ENCODE data around the gene NEU1.
"Not testable (repeated sequence)": the region's sequence is repeated elsewhere in the genome, so short reads cannot be mapped to it uniquely, and the experiment has no call there.

NEU1 gene

DNA sequence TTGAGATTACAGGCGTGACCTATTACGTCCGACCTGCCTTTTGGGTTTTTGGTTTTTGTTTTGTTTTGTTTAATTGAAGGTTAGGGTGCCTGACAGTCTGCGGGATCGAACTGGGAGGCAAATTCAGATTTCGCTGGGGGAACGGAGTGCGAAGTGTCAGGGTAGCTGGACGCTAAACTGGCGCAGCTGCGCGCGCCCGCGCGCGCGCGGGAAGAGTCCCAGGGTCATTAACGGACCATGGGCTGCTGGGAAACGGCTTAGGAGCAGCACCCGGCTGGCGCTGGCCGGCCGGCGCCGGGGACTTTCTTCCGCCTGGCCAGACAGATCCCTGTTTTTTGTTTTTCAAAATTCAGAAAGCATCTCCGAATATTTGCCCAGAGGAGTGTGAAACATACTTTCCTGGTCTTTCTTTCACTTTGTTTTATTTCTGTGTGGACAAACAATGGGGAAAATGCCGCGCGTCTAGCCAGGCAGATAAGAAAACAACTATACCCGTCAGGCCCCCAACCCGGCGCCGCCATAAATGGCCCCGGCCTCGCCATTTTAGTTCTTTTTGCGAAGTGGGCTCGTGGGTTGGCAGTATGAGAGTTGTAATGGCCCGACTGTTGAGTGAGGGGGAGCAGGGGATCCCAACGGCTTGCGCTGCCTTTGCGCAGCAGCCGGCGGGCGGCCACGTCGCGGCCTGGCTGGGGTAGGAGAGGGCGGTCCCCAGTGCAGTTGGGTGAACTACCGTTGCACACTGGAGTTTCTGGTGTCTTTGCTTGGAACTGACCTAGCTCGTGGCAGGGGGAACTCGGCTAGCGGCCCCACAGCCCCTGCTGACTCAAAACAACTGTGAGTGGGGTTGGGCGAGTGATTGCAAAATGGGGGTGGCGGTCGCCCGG, 28.0 kb downstream of the NEU1 start:
- Histone ChIP-seq H3K9ac (ENCODE audit: low read length) (peak overlapping the region; percentile 94), H3K27ac (ENCODE audit: low read length) (peak overlapping the region; percentile 91), H3K9me3 (ENCODE audit: control insufficient read depth, low read depth, low read length) (no peaks in the 10 kb centered on the region), H3K4me1 (ENCODE audit: control insufficient read depth, low read depth, low read length) (no peaks in the 10 kb centered on the region), H3K27me3 (ENCODE audit: control insufficient read depth, insufficient read depth, low read length) (no peaks in the 10 kb centered on the region), H3K4me3 (ENCODE audit: low read length) (peak overlapping the region; percentile 95), H3K36me3 (ENCODE audit: control insufficient read depth, low read depth, low read length) (peaks cover 37% of the 10 kb centered on the region)

DNA sequence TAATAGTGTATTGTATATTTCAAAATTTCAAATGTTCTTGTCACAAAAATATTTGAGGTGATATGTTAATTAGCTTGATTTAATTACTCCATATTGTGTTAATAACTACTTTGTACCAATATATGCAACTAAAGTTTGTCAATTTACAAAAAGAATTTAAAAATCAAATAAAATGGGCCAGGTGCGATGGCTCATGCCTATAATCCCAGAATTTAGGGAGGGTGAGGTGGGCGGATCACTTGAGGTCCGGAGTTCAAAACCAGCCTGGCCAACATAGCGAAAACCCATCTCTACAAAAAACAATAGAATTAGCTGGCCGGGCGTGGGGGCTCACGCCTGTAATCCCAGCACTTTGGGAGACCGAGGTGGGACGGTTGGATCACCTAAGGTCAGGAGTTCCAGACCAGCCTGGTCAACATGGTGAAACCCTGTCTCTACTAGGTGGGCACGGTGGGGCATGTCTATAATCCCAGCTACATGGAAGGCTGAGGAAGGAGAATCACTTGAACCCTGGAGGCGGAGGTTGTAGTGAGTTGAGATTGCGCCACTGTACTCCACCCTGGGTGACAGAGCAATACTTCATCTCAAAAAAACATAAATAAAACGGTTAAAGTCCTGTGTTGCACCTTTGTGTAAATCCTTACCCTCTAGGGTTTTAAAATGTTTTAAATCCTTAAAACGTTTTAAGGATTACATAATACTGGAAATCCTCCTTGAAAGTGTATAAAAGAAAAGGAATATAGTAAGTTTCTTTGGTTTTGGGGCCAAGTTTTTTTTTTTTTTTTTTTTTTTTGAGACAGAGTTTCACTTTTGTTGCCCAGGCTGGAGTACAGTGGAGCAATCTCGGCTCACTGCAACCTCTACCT, 31.0 kb downstream of the NEU1 start:
- H3K27me3 ChIP-seq (ENCODE audit: control insufficient read depth, insufficient read depth, low read length), result no peaks in the 10 kb centered on the region
- peak overlapping the region; percentile 67 for H3K4me3 ChIP-seq (ENCODE audit: low read length)
- peaks cover 1% of the 10 kb centered on the region for H3K4me1 ChIP-seq (ENCODE audit: control insufficient read depth, low read depth, low read length)
- H3K36me3 ChIP-seq (ENCODE audit: control insufficient read depth, low read depth, low read length), result peaks cover 8% of the 10 kb centered on the region
- no peaks in the 10 kb centered on the region for H3K9me3 ChIP-seq (ENCODE audit: control insufficient read depth, low read depth, low read length)
- no peak overlapping the region for H3K27ac ChIP-seq (ENCODE audit: low read length)
- H3K9ac ChIP-seq (ENCODE audit: low read length), result no peak overlapping the region

DNA sequence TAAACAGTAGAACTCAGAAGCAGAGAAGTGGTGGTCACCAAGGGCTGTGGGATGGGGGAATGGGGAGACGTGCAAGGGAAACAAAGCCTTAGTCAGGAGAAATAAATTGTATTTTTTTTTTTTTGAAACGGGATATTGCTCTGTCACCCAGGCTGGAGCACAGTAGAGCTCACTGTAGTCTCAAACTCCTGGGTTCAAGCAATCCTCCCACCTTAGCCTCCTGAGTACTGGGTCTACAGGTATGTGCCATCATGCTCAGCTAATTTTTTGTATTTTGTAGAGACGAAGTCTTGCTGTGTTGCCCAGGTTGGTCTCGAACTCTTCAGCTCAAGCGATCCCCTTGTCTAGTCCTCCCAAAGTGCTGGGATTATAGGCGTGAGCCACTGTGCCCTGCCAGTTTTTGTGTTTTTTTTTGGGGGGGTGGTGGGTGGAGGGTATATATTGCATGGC, 31.7 kb downstream of the NEU1 start:
- Histone ChIP-seq H3K4me3 (ENCODE audit: low read length) (peak overlapping the region; percentile 67), H3K4me1 (ENCODE audit: control insufficient read depth, low read depth, low read length) (peaks cover 6% of the 10 kb centered on the region), H3K36me3 (ENCODE audit: control insufficient read depth, low read depth, low read length) (peaks cover under 1% of the 10 kb centered on the region), H3K9ac (ENCODE audit: low read length) (peak overlapping the region; percentile 58), H3K9me3 (ENCODE audit: control insufficient read depth, low read depth, low read length) (no peaks in the 10 kb centered on the region), H3K27ac (ENCODE audit: low read length) (no peak overlapping the region), H3K27me3 (ENCODE audit: control insufficient read depth, insufficient read depth, low read length) (no peaks in the 10 kb centered on the region)

DNA sequence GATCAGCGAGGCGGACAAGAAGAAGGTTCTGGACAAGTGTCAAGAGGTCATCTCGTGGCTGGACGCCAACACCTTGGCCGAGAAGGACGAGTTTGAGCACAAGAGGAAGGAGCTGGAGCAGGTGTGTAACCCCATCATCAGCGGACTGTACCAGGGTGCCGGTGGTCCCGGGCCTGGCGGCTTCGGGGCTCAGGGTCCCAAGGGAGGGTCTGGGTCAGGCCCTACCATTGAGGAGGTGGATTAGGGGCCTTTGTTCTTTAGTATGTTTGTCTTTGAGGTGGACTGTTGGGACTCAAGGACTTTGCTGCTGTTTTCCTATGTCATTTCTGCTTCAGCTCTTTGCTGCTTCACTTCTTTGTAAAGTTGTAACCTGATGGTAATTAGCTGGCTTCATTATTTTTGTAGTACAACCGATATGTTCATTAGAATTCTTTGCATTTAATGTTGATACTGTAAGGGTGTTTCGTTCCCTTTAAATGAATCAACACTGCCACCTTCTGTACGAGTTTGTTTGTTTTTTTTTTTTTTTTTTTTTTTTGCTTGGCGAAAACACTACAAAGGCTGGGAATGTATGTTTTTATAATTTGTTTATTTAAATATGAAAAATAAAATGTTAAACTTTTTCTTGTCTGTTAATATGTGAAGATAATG, 32.9 kb downstream of the NEU1 start:
- Histone ChIP-seq H3K27me3 (ENCODE audit: control insufficient read depth, insufficient read depth, low read length) (no peaks in the 10 kb centered on the region), H3K27ac (ENCODE audit: low read length) (no peak overlapping the region), H3K4me3 (ENCODE audit: low read length) (peak overlapping the region; percentile 67), H3K9me3 (ENCODE audit: control insufficient read depth, low read depth, low read length) (no peaks in the 10 kb centered on the region), H3K36me3 (ENCODE audit: control insufficient read depth, low read depth, low read length) (no peaks in the 10 kb centered on the region), H3K9ac (ENCODE audit: low read length) (peak overlapping the region; percentile 58), H3K4me1 (ENCODE audit: control insufficient read depth, low read depth, low read length) (peaks cover 15% of the 10 kb centered on the region)

DNA sequence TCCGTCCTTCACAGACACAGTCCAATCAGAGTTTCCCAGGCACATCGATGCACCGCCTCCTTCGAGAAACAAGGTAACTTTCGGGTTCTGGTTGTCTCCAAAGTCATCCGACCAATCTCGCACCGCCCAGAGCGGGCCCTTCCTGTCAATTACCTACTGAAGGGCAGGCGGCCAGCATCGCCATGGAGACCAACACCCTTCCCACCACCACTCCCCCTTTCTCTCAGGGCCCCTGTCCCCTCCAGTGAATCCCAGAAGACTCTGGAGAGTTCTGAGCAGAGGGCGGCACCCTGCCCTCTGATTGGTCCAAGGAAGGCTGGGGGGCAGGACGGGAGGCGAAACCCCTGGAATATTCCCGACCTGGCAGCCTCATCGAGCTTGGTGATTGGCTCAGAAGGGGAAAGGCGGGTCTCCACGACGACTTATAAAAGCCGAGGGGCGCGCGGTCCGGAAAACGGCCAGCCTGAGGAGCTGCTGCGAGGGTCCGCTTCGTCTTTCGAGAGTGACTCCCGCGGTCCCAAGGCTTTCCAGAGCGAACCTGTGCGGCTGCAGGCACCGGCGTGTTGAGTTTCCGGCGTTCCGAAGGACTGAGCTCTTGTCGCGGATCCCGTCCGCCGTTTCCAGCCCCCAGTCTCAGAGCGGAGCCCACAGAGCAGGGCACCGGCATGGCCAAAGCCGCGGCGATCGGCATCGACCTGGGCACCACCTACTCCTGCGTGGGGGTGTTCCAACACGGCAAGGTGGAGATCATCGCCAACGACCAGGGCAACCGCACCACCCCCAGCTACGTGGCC, 35.1 kb downstream of the NEU1 start, which contains the start of gene HSPA1B:
Gene HSPA1B (plus strand): TSS at position 453 of the 794 bp plus-strand sequence. CDS start 213 bp downstream, at position 666.
- Histone ChIP-seq H3K9ac (ENCODE audit: low read length) (peak within 1 kb of the TSS; percentile 61), H3K9me3 (ENCODE audit: control insufficient read depth, low read depth, low read length) (no peaks in the 10 kb centered on the region), H3K27me3 (ENCODE audit: control insufficient read depth, insufficient read depth, low read length) (no peaks in the 10 kb centered on the region), H3K27ac (ENCODE audit: low read length) (peak within 1 kb of the TSS; percentile 74), H3K4me3 (ENCODE audit: low read length) (peak within 1 kb of the TSS; percentile 70), H3K36me3 (ENCODE audit: control insufficient read depth, low read depth, low read length) (no peaks in the 10 kb centered on the region), H3K4me1 (ENCODE audit: control insufficient read depth, low read depth, low read length) (peaks cover 19% of the 10 kb centered on the region)

DNA sequence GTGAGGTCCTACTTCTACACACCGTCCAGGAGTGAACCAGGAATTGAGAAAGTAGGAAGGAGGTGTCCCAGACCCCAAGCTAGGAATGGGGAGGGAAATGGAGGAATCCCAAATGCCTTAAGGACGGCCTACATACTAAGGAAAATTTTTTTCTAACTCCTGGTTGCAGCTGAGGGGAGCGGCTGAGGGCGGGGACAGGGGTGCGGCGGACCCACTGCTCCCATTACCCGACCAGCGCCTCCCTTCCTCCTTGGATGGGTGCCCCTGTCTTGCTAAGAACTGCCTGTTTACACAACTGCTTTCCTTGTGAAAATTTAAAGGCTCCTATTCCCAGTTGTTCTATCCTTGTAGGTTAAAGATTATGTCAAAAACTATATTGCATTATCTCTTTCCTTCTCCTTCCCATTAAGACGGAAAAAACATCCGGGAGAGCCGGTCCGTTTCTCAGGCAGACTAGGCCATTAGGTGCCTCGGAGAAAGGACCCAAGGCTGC, 35.8 kb downstream of the NEU1 start:
- Histone ChIP-seq H3K4me1 (ENCODE audit: control insufficient read depth, low read depth, low read length) (peaks cover 21% of the 10 kb centered on the region), H3K9me3 (ENCODE audit: control insufficient read depth, low read depth, low read length) (no peaks in the 10 kb centered on the region), H3K9ac (ENCODE audit: low read length) (peak overlapping the region; percentile 61), H3K36me3 (ENCODE audit: control insufficient read depth, low read depth, low read length) (no peaks in the 10 kb centered on the region), H3K27ac (ENCODE audit: low read length) (peak overlapping the region; percentile 74), H3K4me3 (ENCODE audit: low read length) (peak overlapping the region; percentile 60), H3K27me3 (ENCODE audit: control insufficient read depth, insufficient read depth, low read length) (no peaks in the 10 kb centered on the region)

DNA sequence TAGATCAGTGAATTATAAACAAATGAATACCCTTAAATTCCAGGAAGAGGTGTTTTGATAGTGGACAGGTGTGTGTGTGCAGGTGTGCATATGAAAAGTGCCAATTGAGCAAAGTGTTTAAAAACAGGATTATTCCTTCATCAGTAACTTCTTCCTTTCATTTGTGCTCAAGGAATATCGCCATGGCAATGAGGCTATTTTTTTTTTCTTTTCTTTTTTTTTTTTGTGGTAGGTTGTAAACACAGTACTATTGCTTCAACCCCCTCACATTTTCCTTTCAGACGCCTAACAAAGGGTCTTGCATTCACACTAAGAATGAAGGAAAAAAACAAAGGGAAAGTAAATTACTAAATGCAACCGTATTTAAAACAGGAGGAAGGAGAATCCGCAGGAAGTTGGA, 37.1 kb downstream of the NEU1 start:
- no peaks in the 10 kb centered on the region for H3K9me3 ChIP-seq (ENCODE audit: control insufficient read depth, low read depth, low read length)
- H3K4me3 ChIP-seq (ENCODE audit: low read length), result no peak overlapping the region
- peaks cover 21% of the 10 kb centered on the region for H3K4me1 ChIP-seq (ENCODE audit: control insufficient read depth, low read depth, low read length)
- no peaks in the 10 kb centered on the region for H3K27me3 ChIP-seq (ENCODE audit: control insufficient read depth, insufficient read depth, low read length)
- no peaks in the 10 kb centered on the region for H3K36me3 ChIP-seq (ENCODE audit: control insufficient read depth, low read depth, low read length)
- H3K27ac ChIP-seq (ENCODE audit: low read length), result peak overlapping the region; percentile 25
- peak overlapping the region; percentile 6 for H3K9ac ChIP-seq (ENCODE audit: low read length)

DNA sequence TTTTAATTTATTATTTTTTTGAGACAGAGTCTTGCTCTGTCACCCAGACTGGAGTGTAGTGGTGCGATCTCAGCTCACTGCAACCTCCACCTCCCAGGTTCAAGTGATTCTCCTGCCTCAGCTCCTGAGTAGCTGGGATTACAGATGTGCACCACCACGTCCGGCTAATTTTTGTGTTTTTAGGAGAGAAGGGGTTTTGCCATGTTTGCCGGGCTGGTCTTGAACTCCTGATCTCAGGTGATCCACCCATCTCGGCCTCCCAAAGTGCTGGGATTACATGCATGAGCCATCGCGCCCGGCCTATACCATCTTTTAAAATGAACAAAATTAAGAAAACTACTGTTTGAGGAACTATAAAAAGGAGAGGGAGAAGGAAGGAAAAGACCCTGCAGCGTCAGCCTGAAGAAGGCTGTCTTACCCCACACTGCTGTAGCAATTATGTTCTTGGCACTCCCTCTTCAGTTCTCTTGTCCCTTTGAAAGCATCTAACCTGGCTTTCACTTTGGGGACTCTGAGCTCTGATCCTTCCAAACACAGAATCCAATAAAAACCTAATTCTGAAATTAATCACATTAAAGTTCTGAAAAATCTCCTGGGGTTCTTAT, 38.9 kb downstream of the NEU1 start:
- H3K36me3 ChIP-seq (ENCODE audit: control insufficient read depth, low read depth, low read length); H3K27ac ChIP-seq (ENCODE audit: low read length); H3K9me3 ChIP-seq (ENCODE audit: control insufficient read depth, low read depth, low read length); H3K4me3 ChIP-seq (ENCODE audit: low read length); H3K27me3 ChIP-seq (ENCODE audit: control insufficient read depth, insufficient read depth, low read length); H3K9ac ChIP-seq (ENCODE audit: low read length): not testable (repeated sequence)
- H3K4me1 ChIP-seq (ENCODE audit: control insufficient read depth, low read depth, low read length), result peaks cover 21% of the 10 kb centered on the region

DNA sequence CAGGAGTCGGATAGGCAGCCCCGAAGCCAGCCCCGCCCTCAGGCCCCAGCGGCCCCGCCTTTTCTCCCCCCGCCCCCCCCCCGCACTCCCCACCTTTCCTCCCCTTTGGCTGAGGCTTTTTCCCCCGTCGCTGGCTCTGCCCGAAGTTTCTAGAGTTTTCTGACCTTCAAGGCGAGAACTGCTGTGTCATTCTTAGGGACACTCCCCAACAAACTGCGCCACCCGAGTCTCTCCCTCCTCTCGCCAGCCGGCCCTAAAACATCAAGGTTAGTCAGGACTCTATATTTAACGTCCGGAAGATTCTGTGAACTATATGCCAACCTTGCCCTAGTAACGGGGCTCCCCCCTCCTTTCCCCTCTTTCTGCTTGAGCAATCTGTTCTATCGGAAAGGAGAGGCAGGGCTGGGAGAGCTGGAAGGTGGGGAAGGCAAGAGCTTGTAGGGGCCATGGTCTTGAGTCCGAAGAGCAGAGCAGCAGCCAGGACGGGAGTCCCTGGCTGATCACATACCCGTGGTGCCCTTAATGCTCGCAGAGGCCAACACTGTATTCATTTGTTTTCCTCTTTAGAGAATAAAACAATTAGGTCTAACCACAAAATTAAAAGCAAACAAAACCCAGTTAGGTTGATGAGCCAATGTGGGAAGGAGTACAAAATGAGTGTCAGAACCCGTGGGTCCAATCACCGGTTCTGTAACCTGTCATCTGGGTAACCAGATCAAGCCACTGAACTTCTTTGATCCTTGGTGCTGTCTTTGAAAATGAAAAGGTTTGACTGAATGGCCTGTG, 40.4 kb downstream of the NEU1 start:
- Histone ChIP-seq H3K36me3 (ENCODE audit: control insufficient read depth, low read depth, low read length) (no peaks in the 10 kb centered on the region), H3K4me1 (ENCODE audit: control insufficient read depth, low read depth, low read length) (peaks cover 25% of the 10 kb centered on the region), H3K9me3 (ENCODE audit: control insufficient read depth, low read depth, low read length) (no peaks in the 10 kb centered on the region), H3K9ac (ENCODE audit: low read length) (peak overlapping the region; percentile 91), H3K4me3 (ENCODE audit: low read length) (peak overlapping the region; percentile 93), H3K27ac (ENCODE audit: low read length) (peak overlapping the region; percentile 93), H3K27me3 (ENCODE audit: control insufficient read depth, insufficient read depth, low read length) (no peaks in the 10 kb centered on the region)
